Measurements from ENCODE around the gene FAAP20.

Gene FAAP20

DNA sequence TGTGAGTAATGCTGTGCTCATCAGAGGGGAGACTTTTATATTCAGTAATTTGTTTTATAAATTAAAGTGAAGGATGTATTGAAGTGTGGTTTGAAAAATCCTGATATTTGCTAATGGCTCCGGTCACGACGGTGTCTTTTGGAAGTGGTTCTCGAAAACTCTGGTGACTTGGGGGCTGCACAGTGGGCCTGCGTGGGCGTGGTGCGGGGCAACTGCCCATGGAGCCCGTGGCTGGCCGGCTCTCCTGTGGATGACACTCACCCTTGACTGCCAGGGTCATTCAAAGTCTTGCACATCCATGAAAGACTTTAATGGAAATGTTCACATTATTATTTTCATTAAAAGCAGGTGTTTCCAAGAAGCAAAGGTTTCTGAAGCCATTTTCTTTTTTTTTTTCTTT, 7.7 kb downstream of the FAAP20 start:
- DNase-seq: no peak
- CTCF ChIA-PET: interaction anchor here (1.1 kb wide), 1 partner anchor 13 kb away, joined by 3 read pairs; no protein-coding TSS in a partner anchor
- H3K36me3 ChIP-seq (ENCODE audit: control insufficient read depth in 4 of 4, insufficient read depth in 4 of 4, low read length in 3 of 4): peaks cover 0 to 31% (median 5%) of the 10 kb centered on the region in 4 experiments
- POLR2A ChIA-PET: no interaction called here
- H3K27me3 ChIP-seq (replicated peaks in 2 of 5; ENCODE audit: control insufficient read depth in 4 of 5, insufficient read depth in 5 of 5, low read length in 4 of 5): no peaks in the 10 kb centered on the region
- H3K4me1 ChIP-seq (ENCODE audit: control extremely low read depth in 1 of 4, control insufficient read depth in 4 of 4, insufficient read depth in 4 of 4, low read length in 3 of 4): peaks cover 0 to 14% (median 10%) of the 10 kb centered on the region in 4 experiments
- H3K9me3 ChIP-seq (ENCODE audit: control extremely low read depth in 1 of 5, control insufficient read depth in 4 of 5, insufficient read depth in 2 of 5, low read depth in 1 of 5, low read length in 4 of 5): no peaks in the 10 kb centered on the region
- H3K4me3 ChIP-seq (ENCODE audit: control insufficient read depth in 1 of 7, extremely low read depth in 1 of 7, insufficient read depth in 4 of 7, low read depth in 2 of 7, low read length in 6 of 7): no peak overlapping the region
- no peak overlapping the region for H3K27ac ChIP-seq (ENCODE audit: insufficient read depth in 1 of 2, low read depth in 1 of 2, low read length in 2 of 2, poor library complexity in 1 of 2, severe bottlenecking in 2 of 2)
- 100% methylated on average over 9 of the region's 9 CpGs for WGBS (ENCODE audit: insufficient coverage)

DNA sequence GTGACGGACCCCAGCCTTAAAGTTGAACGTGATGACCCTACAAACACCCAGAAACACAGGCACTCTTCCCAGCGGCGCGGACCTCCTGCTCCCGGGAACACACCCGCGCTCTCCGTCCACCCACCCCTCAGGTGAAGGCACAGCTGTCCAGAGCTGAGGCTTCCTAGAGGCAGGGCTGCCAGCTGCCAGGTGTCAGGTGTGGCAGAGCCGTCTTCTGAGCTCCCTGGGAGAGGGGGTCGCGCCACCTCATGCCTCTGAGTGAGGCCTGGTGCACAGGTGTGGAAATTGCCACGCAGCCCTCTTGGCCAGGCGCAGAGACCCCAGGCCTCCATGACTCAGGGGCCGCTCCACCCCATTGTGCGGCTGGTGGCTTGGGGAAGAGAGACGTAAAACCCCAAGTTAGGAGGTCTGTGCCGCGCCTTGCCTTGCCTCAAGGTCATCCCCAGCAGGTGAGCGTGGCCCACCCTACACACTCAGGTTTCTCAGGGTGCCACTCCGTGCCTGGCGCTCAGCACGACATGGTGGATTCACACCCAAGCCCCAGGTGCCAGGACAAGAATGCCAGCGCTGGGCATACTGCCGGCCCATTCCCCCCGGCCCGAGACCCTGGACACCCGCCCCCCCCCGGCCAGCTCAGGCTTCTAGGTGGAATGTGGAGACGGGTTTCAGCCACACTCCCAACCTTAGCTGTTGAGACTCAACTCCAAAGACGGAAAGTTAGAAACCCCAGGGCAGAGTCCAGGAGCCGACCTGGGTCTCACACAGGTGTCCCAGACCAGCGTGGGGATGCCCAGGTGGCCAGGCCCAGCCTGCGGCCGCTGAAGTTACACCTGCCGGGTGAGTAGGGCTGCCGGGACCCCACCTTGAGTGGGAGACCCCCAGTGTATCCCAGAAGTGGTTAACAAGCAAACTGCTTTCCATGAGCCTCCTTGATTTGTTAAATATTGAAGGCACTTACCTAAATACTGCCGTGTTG, 8.4 kb downstream of the FAAP20 start:
- CTCF ChIA-PET: interaction anchor here (1.6 to 2.8 kb wide), 2 partner anchors 11 to 196 kb away, joined by 4 to 10 read pairs; no protein-coding TSS in a partner anchor
- Histone ChIP-seq H3K4me1 (ENCODE audit: control extremely low read depth in 1 of 4, control insufficient read depth in 4 of 4, insufficient read depth in 4 of 4, low read length in 3 of 4) (peaks cover 0 to 14% (median 10%) of the 10 kb centered on the region in 4 experiments), H3K4me3 (ENCODE audit: control insufficient read depth in 1 of 7, extremely low read depth in 1 of 7, insufficient read depth in 4 of 7, low read depth in 2 of 7, low read length in 6 of 7) (no peak overlapping the region), H3K9me3 (ENCODE audit: control extremely low read depth in 1 of 5, control insufficient read depth in 4 of 5, insufficient read depth in 2 of 5, low read depth in 1 of 5, low read length in 4 of 5) (no peaks in the 10 kb centered on the region), H3K27ac (ENCODE audit: insufficient read depth in 1 of 2, low read depth in 1 of 2, low read length in 2 of 2, poor library complexity in 1 of 2, severe bottlenecking in 2 of 2) (no peak overlapping the region), H3K36me3 (ENCODE audit: control insufficient read depth in 4 of 4, insufficient read depth in 4 of 4, low read length in 3 of 4) (peaks cover 0 to 32% (median 5%) of the 10 kb centered on the region in 4 experiments), H3K27me3 (replicated peaks in 2 of 5; ENCODE audit: control insufficient read depth in 4 of 5, insufficient read depth in 5 of 5, low read length in 4 of 5) (no peaks in the 10 kb centered on the region)
- DNase-seq: no peak
- WGBS (ENCODE audit: insufficient coverage): 96% methylated on average over 34 of the region's 38 CpGs
- POLR2A ChIA-PET: no interaction called here

DNA sequence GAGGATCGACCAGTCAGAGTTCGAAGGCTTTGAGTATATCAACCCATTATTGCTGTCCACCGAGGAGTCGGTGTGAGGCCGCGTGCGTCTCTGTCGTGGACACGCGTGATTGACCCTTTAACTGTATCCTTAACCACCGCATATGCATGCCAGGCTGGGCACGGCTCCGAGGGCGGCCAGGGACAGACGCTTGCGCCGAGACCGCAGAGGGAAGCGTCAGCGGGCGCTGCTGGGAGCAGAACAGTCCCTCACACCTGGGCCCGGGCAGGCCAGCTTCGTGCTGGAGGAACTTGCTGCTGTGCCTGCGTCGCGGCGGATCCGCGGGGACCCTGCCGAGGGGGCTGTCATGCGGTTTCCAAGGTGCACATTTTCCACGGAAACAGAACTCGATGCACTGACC, 9.6 kb downstream of the FAAP20 start:
- no peak overlapping the region for H3K27ac ChIP-seq (ENCODE audit: insufficient read depth in 1 of 2, low read depth in 1 of 2, low read length in 2 of 2, poor library complexity in 1 of 2, severe bottlenecking in 2 of 2)
- 97% methylated on average over 30 of the region's 33 CpGs for WGBS (ENCODE audit: insufficient coverage)
- no peaks in the 10 kb centered on the region for H3K9me3 ChIP-seq (ENCODE audit: control extremely low read depth in 1 of 5, control insufficient read depth in 4 of 5, insufficient read depth in 2 of 5, low read depth in 1 of 5, low read length in 4 of 5)
- no peak overlapping the region for H3K4me3 ChIP-seq (ENCODE audit: control insufficient read depth in 1 of 7, extremely low read depth in 1 of 7, insufficient read depth in 4 of 7, low read depth in 2 of 7, low read length in 6 of 7)
- peaks cover 0 to 13% (median 7%) of the 10 kb centered on the region in 4 experiments for H3K4me1 ChIP-seq (ENCODE audit: control extremely low read depth in 1 of 4, control insufficient read depth in 4 of 4, insufficient read depth in 4 of 4, low read length in 3 of 4)
- CTCF ChIA-PET: interaction anchor here (1.6 to 2.8 kb wide), 2 partner anchors 10 to 197 kb away, joined by 4 to 10 read pairs; no protein-coding TSS in a partner anchor
- DNase-seq: no peak
- no peaks in the 10 kb centered on the region for H3K27me3 ChIP-seq (replicated peaks in 2 of 5; ENCODE audit: control insufficient read depth in 4 of 5, insufficient read depth in 5 of 5, low read length in 4 of 5)
- peaks cover 0 to 40% (median 7%) of the 10 kb centered on the region in 4 experiments for H3K36me3 ChIP-seq (ENCODE audit: control insufficient read depth in 4 of 4, insufficient read depth in 4 of 4, low read length in 3 of 4)
- POLR2A ChIA-PET: no interaction called here

DNA sequence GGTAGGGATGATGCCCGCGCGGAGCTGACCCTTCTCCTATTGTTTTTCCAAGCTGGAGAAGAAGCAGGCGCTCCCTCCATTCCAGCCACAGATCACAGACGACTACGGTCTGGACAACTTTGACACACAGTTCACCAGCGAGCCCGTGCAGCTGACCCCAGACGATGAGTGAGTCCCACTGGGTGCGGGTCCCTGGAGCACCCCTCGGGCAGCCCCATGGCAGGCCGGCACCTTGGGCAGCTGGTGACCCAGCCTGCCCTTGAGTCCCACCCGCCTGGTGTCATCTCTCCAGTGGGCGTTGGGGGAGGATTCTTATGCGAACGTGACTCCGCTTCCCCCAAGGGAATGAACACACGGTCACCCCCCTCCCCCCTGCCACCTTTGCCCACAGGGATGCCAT, 10.0 kb downstream of the FAAP20 start:
- WGBS (ENCODE audit: insufficient coverage): 95% methylated on average over 18 of the region's 18 CpGs

DNA sequence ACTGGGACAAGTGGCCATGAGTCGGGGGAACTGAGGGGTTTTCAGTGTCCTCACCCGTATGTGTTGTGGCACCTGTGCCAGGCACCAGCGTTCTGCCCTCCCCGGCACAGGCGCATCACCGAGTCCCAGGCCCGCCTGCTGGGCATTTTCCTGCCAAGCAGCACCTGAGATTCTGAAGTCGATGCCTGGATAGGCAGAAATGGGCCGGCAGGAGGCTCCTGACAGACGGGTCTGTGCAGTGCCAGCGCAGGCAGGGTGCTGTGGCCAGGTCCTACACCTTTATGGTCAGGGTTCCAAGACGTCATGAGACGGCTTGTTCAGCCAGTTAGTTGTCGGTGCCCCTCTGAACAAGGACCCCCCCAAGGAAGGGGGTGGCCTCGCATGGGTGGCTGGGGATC, 10.6 kb downstream of the FAAP20 start:
- ChIA-PET POLR2A (no interaction called here), CTCF (interaction anchor here (2.8 kb wide), 1 partner anchor 9 kb away, joined by 10 read pairs; no protein-coding TSS in a partner anchor)
- Histone ChIP-seq H3K27ac (ENCODE audit: insufficient read depth in 1 of 2, low read depth in 1 of 2, low read length in 2 of 2, poor library complexity in 1 of 2, severe bottlenecking in 2 of 2) (no peak overlapping the region), H3K4me1 (ENCODE audit: control extremely low read depth in 1 of 4, control insufficient read depth in 4 of 4, insufficient read depth in 4 of 4, low read length in 3 of 4) (peaks cover 0 to 5% (median under 1%) of the 10 kb centered on the region in 4 experiments), H3K9me3 (ENCODE audit: control extremely low read depth in 1 of 5, control insufficient read depth in 4 of 5, insufficient read depth in 2 of 5, low read depth in 1 of 5, low read length in 4 of 5) (no peaks in the 10 kb centered on the region), H3K36me3 (ENCODE audit: control insufficient read depth in 4 of 4, insufficient read depth in 4 of 4, low read length in 3 of 4) (peaks cover 0 to 41% (median 9%) of the 10 kb centered on the region in 4 experiments), H3K27me3 (replicated peaks in 2 of 5; ENCODE audit: control insufficient read depth in 4 of 5, insufficient read depth in 5 of 5, low read length in 4 of 5) (no peaks in the 10 kb centered on the region), H3K4me3 (ENCODE audit: control insufficient read depth in 1 of 7, extremely low read depth in 1 of 7, insufficient read depth in 4 of 7, low read depth in 2 of 7, low read length in 6 of 7) (no peak overlapping the region)
- WGBS (ENCODE audit: insufficient coverage): 97% methylated on average over 15 of the region's 15 CpGs
- no peak for DNase-seq

More for the DNA sequence above, 10.0 kb downstream of the FAAP20 start:
- Histone ChIP-seq H3K27ac (ENCODE audit: insufficient read depth in 1 of 2, low read depth in 1 of 2, low read length in 2 of 2, poor library complexity in 1 of 2, severe bottlenecking in 2 of 2) (no peak overlapping the region), H3K36me3 (ENCODE audit: control insufficient read depth in 4 of 4, insufficient read depth in 4 of 4, low read length in 3 of 4) (peaks cover 0 to 40% (median 7%) of the 10 kb centered on the region in 4 experiments), H3K4me3 (ENCODE audit: control insufficient read depth in 1 of 7, extremely low read depth in 1 of 7, insufficient read depth in 4 of 7, low read depth in 2 of 7, low read length in 6 of 7) (no peak overlapping the region), H3K4me1 (ENCODE audit: control extremely low read depth in 1 of 4, control insufficient read depth in 4 of 4, insufficient read depth in 4 of 4, low read length in 3 of 4) (peaks cover 0 to 10% (median 3%) of the 10 kb centered on the region in 4 experiments), H3K27me3 (replicated peaks in 2 of 5; ENCODE audit: control insufficient read depth in 4 of 5, insufficient read depth in 5 of 5, low read length in 4 of 5) (no peaks in the 10 kb centered on the region), H3K9me3 (ENCODE audit: control extremely low read depth in 1 of 5, control insufficient read depth in 4 of 5, insufficient read depth in 2 of 5, low read depth in 1 of 5, low read length in 4 of 5) (no peaks in the 10 kb centered on the region)
- ChIA-PET CTCF (interaction anchor here (1.6 to 2.8 kb wide), 2 partner anchors 10 to 197 kb away, joined by 4 to 10 read pairs; no protein-coding TSS in a partner anchor), POLR2A (no interaction called here)
- DNase-seq: no peak

DNA sequence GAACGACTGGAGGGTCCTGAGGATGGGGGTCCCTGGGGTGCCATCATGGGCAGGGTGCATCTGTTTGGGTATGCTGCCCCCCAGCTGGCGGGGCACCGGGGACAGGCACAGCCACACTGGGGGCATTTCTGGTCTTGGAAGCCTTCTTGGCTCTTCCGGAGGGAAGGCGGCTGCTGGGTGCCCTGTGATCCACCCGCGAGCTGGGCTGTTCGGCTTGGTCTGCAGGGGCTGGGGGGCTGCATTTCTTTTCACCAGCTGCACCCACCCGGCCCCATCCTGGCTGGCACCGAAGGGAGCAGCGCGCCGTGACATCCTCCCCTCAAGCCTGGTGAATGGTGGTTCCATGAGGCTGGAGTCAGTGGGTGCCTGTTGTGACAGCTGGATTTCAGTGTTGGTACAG, 12.2 kb downstream of the FAAP20 start:
- H3K36me3 ChIP-seq (ENCODE audit: control insufficient read depth in 4 of 4, insufficient read depth in 4 of 4, low read length in 3 of 4): peaks cover 0 to 48% (median 9%) of the 10 kb centered on the region in 4 experiments
- ChIA-PET CTCF (interaction anchor here (0.7 to 1.5 kb wide), 2 partner anchors 9 to 18 kb away, joined by 3 to 4 read pairs; no protein-coding TSS in a partner anchor), POLR2A (no interaction called here)
- H3K4me1 ChIP-seq (ENCODE audit: control extremely low read depth in 1 of 4, control insufficient read depth in 4 of 4, insufficient read depth in 4 of 4, low read length in 3 of 4): peaks cover 0 to 5% (median 0%) of the 10 kb centered on the region in 4 experiments
- no peaks in the 10 kb centered on the region for H3K27me3 ChIP-seq (replicated peaks in 2 of 5; ENCODE audit: control insufficient read depth in 4 of 5, insufficient read depth in 5 of 5, low read length in 4 of 5)
- no peak for DNase-seq
- H3K4me3 ChIP-seq (ENCODE audit: control insufficient read depth in 1 of 7, extremely low read depth in 1 of 7, insufficient read depth in 4 of 7, low read depth in 2 of 7, low read length in 6 of 7): no peak overlapping the region
- H3K9me3 ChIP-seq (ENCODE audit: control extremely low read depth in 1 of 5, control insufficient read depth in 4 of 5, insufficient read depth in 2 of 5, low read depth in 1 of 5, low read length in 4 of 5): no peaks in the 10 kb centered on the region
- over 99% methylated on average over 12 of the region's 13 CpGs for WGBS (ENCODE audit: insufficient coverage)
- H3K27ac ChIP-seq (ENCODE audit: insufficient read depth in 1 of 2, low read depth in 1 of 2, low read length in 2 of 2, poor library complexity in 1 of 2, severe bottlenecking in 2 of 2): no peak overlapping the region

DNA sequence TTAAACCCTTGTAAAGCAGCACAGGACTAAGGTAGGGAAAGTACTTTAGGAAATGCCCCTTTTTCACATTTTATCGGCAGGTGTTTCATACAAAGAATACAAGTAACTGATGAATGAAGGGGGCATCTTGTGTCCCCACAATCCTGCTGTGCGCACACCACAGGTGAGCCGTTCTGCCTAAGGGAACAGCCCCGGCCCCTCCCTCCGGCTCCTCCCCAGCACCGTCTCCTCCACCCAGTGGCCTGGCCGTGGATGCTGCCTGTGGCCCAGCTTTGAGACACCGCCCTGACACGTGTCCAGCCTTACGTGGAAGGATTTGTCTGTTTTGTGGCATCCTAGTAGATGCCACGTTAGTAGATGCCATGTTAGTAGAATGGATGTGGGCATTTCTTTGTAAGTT, 12.8 kb downstream of the FAAP20 start:
- ChIA-PET POLR2A (no interaction called here), CTCF (interaction anchor here (1.5 kb wide), 1 partner anchor 9 kb away, joined by 3 read pairs; no protein-coding TSS in a partner anchor)
- H3K9me3 ChIP-seq (ENCODE audit: control extremely low read depth in 1 of 5, control insufficient read depth in 4 of 5, insufficient read depth in 2 of 5, low read depth in 1 of 5, low read length in 4 of 5): no peaks in the 10 kb centered on the region
- H3K36me3 ChIP-seq (ENCODE audit: control insufficient read depth in 4 of 4, insufficient read depth in 4 of 4, low read length in 3 of 4): peaks cover 0 to 48% (median 8%) of the 10 kb centered on the region in 4 experiments
- peaks cover 0 to 5% (median 0%) of the 10 kb centered on the region in 4 experiments for H3K4me1 ChIP-seq (ENCODE audit: control extremely low read depth in 1 of 4, control insufficient read depth in 4 of 4, insufficient read depth in 4 of 4, low read length in 3 of 4)
- no peak for DNase-seq
- no peak overlapping the region for H3K27ac ChIP-seq (ENCODE audit: insufficient read depth in 1 of 2, low read depth in 1 of 2, low read length in 2 of 2, poor library complexity in 1 of 2, severe bottlenecking in 2 of 2)
- 90% methylated on average over 6 of the region's 11 CpGs for WGBS (ENCODE audit: insufficient coverage)
- no peak overlapping the region for H3K4me3 ChIP-seq (ENCODE audit: control insufficient read depth in 1 of 7, extremely low read depth in 1 of 7, insufficient read depth in 4 of 7, low read depth in 2 of 7, low read length in 6 of 7)
- H3K27me3 ChIP-seq (replicated peaks in 2 of 5; ENCODE audit: control insufficient read depth in 4 of 5, insufficient read depth in 5 of 5, low read length in 4 of 5): no peaks in the 10 kb centered on the region
